Stimulated activated CD8-positive, alpha-beta memory T cell treated with anti-CD3 and anti-CD28 coated beads, Interleukin-2, amount 100 ng/mL, for 1 hour (primary cell): Measurements from ENCODE around the gene CDHR2.
A peak's percentile ranks its signal among the peaks of the same experiment; 100 is the strongest.

Experiments used
- DNase-seq, 2 donors: peaks; one replicate each; pipeline ENCODE4 v3.0.0-alpha.2; 2020; ENCODE audit warnings: low read depth in 2 of 2

CDHR2 gene

GRCh38 chr5:176528301-176528700, 20.8 kb upstream of the CDHR2 start:
- no peak for DNase-seq

- no peak for DNase-seq
Observed at GRCh38 chr5:176528761-176529115, 20.4 kb upstream of the CDHR2 start.

- DNase-seq: no peak
Observed at GRCh38 chr5:176529116-176529740, 19.9 kb upstream of the CDHR2 start.

GRCh38 chr5:176529741-176530141, 19.4 kb upstream of the CDHR2 start:
- no peak for DNase-seq

GRCh38 chr5:176530393-176530982, 18.7 kb upstream of the CDHR2 start:
- no peak for DNase-seq

GRCh38 chr5:176530983-176531901, 17.9 kb upstream of the CDHR2 start:
- no peak for DNase-seq

- DNase-seq: no peak
Observed at GRCh38 chr5:176531902-176532493, 17.1 kb upstream of the CDHR2 start.

GRCh38 chr5:176532795-176533194, 16.3 kb upstream of the CDHR2 start:
- DNase-seq: no peak

- DNase-seq: no peak
Observed at GRCh38 chr5:176533390-176533789, 15.8 kb upstream of the CDHR2 start.

- DNase-seq: no peak
Observed at GRCh38 chr5:176533894-176534611, 15.1 kb upstream of the CDHR2 start.

- no peak for DNase-seq
Observed at GRCh38 chr5:176534640-176535039, 14.5 kb upstream of the CDHR2 start.

GRCh38 chr5:176535101-176535663, 14.0 kb upstream of the CDHR2 start:
- no peak for DNase-seq

GRCh38 chr5:176535664-176536131, 13.4 kb upstream of the CDHR2 start:
- DNase-seq: no peak

- DNase-seq: peak; percentile 71 to 75
Observed at GRCh38 chr5:176536132-176536901, 12.8 kb upstream of the CDHR2 start.

GRCh38 chr5:176536902-176537553, 12.1 kb upstream of the CDHR2 start, which contains the start of gene RNF44:
RNF44 (minus strand) TSS chr5:176537402; CDS start chr5:176532472, 4,930 bp downstream.
- peak; percentile 98 for DNase-seq

GRCh38 chr5:176537554-176538229, 11.4 kb upstream of the CDHR2 start:
- DNase-seq: peak; percentile 91 to 94

- DNase-seq: no peak
Observed at GRCh38 chr5:176538230-176538988, 10.7 kb upstream of the CDHR2 start.

GRCh38 chr5:176538989-176539384, 10.2 kb upstream of the CDHR2 start:
- no peak for DNase-seq
